ENCODE measurements around the gene FGF7.
A peak's percentile ranks its signal among the peaks of the same experiment; 100 is the strongest.

Gene FGF7

GRCh38 chr15:49466119-49466518, 43.1 kb downstream of the FGF7 start:
- TF ChIP-seq CTCF (IDR thresholded peaks at IDR 0.05) = no peak

DNA sequence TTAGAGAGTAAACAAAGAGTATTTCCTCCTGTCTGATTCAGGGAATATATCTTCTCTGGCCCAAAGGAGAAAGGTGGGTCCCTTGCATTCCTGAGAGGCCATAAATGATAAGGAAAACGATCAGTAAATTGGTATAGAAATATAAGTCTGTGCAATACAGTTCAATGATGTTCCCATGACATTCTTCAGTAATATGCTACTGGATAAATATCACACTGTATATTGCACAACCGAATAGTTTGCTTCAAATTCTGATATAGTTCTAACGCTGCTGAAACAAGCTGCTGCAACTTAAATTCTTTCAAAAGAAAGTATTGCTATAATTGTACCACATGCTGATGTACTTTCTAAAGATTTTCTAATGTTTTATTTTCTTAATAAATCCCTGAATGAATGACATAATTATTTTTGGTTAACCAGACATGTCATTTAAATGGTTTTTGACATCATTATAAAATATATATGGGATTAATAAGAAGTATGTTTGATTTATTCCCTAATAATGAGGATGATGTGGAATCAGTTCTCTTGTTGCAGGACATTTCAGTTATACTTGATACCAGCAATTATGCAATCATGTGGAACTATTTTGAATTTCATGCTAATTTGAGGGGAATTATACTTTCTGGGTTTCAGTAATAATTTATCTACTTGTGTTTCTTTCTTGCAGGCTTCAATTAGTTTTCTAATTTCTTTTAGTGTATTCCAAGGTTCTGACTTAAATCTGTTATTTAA, 44.9 kb downstream of the FGF7 start:
- TF ChIP-seq CTCF (IDR thresholded peaks at IDR 0.05) = no peak

DNA sequence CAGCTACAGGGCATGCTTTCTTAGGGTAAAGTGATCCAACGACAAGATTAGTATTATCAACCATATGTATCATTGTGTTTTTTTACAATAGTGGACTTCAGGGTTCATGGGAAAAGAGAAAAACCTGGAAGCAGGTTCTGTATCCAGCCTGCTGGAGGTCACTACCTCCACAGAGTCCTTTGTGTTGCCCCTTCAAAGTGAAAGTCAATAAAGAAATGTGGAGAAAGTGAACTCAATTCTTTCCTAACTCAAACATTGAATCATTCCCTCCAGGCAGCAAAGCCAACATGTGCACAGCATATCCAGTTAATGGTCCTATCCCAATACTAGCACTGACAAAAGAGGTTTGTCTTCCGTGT, 45.4 kb downstream of the FGF7 start:
- no peak for TF ChIP-seq CTCF (IDR thresholded peaks at IDR 0.05)

DNA sequence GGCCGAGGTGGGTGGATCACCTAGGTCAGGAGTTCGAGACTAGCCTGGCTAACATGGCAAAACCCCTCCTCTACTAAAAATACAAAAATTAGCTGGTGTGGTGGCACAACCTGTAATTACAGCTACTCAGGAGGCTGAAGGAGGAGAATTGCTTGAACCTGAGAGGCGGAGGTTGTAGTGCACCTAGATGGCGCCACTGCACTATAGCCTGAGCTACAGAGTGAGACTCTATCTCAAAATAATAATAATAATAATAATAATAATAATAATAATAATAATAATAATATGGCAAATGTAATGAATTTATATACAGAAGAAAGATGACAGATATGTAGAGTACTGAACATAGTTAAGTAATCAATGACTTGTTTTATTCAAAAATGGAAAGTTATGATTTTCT, 48.2 kb downstream of the FGF7 start:
- 0 out of 2 replicates have a peak, but pooled peaks have one; percentile 10 for TF ChIP-seq CTCF (IDR thresholded peaks at IDR 0.05)

GRCh38 chr15:49471733-49472132, 48.7 kb downstream of the FGF7 start:
- TF ChIP-seq CTCF (IDR thresholded peaks at IDR 0.05) = no peak

DNA sequence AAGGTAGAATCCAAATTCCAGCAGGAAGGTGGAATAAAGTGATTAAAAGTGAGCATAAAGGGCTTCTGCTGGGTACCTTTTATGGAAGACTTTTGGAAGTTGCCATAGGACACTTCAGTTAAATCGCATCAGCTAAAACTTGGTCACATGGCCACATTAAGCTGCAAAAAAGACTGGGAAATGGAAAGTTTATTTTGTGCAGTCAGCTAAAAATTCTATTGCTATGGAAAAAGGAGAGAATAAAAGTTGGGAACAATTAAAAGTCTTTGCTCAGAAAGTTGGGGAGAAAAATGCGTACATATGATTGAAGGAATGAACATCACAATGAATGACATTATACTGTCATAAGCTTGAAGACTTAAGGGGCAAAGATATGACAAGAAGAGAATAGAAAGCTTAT, 49.3 kb downstream of the FGF7 start:
- TF ChIP-seq CTCF (IDR thresholded peaks at IDR 0.05) = no peak

GRCh38 chr15:49473031-49473430, 50.0 kb downstream of the FGF7 start:
- TF ChIP-seq CTCF (IDR thresholded peaks at IDR 0.05) = no peak

DNA sequence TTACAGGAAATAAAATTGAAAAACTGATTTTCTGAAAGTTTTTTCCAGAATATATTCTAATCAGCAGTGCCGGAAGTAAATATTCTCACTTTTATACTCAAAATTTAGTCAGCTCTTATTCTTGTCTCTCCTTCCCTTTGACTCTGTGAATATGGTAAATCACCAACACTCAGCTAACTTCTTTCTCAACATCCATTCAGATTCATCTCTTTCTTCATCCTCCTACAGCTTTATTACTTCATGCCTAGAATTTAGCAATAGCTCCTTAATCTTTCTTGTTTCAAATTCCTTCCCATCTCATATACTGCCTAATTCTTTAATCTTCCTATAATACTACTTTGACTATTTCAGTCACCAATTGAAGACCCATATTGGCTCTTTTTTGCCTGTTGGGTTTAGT, 67.9 kb downstream of the FGF7 start:
- no peak for TF ChIP-seq CTCF (IDR thresholded peaks at IDR 0.05)

Measured in LNCAP (cell line).